ENCODE data around the gene ZMYM4.

Gene ZMYM4

DNA sequence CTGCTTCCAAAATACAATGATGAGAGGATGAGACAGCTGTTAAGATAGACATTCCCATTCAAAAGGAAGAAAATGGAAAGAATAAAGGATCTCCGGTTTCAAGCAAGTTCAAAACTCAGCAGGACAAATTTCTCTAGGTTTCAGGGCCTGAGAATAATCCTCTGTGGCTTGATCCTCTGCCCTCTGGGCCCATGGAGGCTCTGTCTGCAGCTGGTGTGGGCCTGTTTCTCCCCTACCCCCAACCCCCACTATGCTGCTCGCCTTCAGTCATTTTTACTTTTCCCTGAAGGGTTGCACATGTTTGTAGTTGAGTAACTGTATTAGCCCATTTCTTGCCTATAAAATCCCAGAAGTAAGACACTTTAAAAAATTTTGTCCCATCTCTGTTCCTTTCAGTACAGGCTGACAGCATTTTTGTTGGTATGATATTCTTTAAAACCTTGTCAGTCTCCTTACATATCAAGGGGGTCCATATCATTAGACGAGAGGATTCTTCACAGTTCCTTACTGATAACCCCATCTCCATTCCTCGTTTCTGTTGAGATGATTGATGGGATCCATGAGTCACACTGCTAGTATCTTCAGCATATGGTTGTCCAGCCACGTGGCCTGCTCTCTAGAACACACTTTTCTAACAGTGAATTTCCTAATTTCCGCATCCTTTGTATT is 10.5 kb downstream of the ZMYM4 start:
- DNase-seq (ENCODE audit: low spot score): no peak

DNA sequence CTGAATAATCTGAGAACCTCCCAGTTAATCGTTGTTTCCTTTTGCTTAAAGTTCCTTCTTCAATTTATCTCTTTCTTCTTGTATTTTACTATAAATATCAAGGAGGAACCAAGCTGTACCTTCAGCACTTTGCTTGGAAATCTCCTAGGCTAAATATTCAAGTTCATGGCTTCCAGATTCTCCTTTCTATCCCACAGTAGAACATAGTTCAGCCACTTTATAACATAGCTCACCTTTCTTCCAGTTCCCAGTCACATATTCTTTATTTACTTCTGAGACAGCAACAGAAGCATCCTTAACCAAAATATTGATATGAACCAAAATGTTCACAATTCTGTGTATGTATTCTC is 11.0 kb downstream of the ZMYM4 start:
- no peak for DNase-seq (ENCODE audit: low spot score)

DNA sequence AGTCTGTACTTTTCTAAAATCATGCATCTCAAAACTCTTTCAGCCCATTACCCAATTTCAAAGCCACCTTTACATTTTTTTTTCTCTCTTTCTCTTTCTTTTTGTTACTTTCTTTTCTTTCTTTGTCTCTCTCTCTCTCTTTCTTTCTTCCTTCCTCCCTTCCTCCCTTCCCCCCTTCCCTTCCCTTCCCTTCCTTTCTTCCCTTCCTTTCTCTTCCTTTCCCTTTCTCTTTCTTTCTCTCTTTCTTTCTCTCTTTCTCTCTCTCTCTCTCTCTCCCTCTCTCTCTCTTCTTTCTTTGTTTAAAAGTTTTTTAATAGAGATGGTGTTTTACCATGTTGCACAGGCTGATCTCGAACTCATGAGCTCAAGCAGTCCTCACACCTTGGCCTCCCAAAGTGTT is 11.5 kb downstream of the ZMYM4 start:
- no peak for DNase-seq (ENCODE audit: low spot score)

DNA sequence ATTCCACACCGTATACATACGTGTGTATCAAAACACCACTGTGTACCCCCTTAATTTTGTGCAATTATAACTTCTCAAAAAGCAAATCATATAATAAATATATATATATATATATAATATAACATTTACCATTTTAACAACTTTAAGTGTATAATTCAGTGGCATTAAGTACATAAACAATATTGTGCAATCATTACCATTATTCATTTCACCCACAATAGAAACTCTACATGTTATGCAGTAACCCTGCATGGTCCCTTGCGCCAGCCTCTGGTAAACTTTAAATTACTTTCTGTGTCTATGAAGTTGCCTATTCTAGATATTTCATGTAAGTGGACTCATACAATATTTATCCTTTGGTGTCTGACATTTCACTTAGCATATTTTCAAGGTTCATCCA is 13.1 kb downstream of the ZMYM4 start:
- DNase-seq (ENCODE audit: low spot score): no peak

DNA sequence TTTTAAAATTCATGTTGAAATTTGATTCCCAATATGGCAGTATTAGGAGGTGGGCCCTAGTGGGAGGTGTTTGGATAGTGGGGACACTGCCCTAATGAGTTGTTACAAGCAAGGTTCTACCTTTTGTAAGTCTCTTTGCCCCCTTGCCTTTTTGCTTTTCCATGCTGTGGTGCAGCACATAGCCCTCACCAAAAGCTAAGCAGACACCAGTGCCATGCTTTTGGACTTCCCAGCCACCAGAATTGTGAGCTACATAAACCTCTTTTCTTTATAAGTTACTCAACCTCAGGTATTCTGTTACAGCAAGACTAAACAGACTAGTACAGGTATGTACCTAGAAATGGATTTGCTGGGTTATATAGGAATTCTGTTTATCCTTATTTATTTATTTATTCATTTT is 13.7 kb downstream of the ZMYM4 start:
- DNase-seq (ENCODE audit: low spot score): no peak

DNA sequence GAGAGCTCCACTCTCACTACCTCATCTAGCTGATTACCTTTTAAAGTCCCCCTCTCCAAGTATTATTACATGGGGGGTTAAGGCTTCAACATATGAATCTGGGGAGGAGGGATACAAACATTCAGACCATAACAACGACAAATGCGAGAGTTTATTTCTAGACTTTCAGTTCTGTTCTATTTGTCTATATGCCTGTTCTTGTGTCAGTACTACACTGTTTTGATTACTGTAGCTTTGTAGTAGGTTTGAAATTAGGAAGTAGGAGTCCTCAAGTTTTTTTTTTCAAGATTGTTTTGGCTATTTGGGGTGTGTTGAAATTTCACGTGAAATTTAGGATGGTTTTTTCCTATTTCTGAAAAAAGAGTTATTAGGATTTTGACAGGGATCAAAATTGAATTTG is 16.3 kb downstream of the ZMYM4 start:
- no peak for DNase-seq (ENCODE audit: low spot score)

DNA sequence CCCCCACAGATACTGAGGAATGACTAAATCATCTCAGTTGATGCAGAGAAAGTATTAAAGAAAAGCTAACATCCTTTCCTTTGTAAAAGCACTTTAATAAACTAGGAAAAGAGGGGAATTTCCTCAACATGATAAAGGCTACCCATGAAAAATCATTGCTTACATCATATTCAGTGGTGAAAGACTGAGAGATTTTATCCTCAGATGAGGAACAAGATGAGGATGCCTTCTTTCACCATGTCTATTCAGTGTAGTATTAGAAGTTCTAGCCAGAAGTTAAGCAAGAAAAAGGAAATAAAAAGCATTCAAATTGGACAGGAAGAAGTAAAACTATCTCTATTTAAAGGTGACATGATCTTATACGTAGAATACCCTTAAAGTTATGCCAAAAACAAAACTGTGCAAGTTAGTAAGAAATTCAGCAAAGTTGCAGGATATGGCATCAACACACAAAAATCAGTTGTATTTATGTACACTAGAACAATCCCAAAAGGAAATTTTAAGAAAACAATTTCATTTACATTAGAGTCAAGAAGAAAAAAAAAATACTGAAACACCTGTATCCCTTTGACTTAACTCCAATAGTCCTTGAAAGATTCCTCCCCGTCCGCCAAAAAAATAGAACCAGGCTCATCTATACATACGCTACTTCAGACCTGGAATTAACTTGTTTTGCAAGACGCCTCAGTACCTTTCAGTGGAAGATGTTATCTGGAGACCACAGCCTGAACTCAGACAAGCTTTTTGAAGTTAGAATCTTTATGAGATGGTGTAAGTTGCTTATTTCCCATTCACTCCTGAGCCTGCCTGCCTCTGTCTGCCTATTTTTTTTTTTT is 17.5 kb downstream of the ZMYM4 start:
- DNase-seq (ENCODE audit: low spot score): no peak

DNA sequence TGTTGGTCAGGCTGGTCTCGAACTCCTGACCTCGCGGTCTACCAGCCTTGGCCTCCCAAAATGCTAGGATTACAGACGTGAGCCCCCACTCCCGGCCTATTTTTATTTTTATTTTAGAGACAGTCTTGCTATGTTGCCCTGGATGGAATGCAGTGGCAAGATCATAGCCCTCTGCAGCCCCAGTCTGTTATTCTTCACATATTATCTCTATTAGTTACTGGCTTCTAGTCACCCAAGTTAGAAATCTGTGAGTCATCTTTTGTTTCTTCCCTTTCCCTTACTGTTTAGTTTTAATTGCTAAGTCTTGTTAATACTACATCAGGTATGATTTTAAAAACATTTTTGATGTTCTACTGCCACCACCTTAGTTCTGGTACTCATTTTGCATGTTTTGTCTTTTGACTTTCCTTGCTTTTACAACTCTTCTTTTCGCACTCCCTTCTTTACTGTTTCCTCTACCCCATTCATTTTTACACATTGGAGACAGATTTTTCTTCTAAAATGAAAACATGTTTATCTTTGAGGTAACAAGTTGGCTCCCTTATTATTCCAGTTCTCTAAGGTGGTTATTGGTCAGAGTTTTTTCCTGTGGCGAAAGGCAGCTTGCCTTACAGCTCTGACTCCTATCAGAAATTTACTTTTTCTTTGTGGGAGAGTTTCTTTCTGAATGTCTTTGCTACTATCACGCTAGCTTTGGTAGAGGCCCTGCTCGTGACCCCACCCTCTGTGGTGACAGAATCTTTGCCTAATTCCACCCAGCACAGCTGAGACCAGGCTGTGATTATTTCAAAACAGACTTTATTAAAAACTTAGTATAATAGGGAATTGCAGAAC is 19.5 kb downstream of the ZMYM4 start:
- no peak for DNase-seq (ENCODE audit: low spot score)

DNA sequence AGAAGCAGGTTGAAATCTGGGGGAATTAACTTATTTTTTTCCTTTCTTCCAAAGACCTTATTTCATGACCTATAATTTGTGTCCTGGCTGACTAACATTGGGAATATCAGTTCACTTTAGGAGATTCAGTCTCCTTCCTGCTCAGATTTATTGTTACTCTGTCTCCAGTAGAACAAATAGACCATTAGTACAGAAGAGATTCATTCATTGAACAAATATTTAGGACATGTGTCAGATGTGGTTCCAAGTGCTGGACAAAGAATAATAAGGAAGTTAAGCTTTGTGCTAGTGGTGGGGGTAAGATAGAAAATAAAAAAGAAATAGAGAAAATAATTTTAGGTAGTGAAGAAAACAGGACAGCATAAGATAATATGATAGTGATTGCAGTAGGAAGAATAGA is 20.3 kb downstream of the ZMYM4 start:
- no peak for DNase-seq (ENCODE audit: low spot score)

DNA sequence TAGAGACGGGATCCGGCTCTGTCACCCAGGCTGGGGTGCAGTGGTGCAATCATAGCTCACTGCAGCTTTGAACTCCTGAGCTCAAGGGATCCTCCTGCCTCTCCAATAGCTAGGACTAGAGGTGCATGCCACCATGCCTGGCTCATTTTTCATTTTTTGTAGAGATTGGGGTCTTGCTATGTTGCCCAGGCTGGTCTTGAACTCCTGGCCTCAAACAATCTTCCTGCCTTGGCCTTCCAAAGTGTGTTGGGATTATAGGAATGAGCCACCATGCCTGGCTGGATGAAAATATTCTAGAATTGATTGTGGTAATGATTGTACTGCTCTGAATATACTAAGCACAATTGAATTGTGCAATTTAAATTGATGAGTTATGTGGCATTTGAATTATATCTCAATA is 21.9 kb downstream of the ZMYM4 start:
- DNase-seq (ENCODE audit: low spot score): no peak

DNA sequence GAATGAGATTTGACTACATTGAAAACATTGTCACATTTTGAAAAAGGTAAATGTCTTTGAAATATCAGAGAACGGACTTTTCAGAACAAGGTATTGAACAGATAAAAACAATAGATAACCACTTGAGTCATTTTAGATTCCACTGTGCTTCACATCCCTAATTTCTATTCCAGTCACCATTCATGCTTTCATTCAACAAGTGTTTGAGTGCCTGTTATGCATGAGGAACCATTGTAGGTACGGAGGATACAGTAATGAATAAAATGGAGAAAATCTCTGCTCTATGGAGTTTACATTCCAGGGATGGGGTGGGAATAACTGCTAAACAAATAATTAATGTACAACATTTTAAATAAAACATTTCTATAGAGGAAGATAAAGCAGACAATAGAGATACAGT is 26.3 kb downstream of the ZMYM4 start:
- DNase-seq (ENCODE audit: low spot score): no peak

DNA sequence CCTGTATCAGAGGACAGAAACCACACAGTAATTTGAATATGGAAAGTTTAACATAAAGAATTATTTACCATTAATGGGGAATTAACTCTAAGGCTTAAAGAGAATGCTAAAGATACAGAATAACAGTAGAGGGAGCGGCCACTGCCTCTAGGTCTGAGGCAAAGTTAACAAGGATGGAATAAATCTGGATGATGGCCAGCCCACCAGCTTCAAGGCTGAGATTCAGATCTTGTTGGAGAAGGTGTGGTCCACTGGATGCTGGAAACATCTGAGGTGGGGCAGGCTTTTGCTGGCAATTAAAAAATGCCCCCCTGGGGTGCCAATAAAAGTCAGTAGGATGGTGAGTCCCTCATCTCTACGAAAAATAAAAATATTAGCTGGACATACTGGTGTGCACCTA is 29.4 kb downstream of the ZMYM4 start:
- DNase-seq (ENCODE audit: low spot score): no peak

DNA sequence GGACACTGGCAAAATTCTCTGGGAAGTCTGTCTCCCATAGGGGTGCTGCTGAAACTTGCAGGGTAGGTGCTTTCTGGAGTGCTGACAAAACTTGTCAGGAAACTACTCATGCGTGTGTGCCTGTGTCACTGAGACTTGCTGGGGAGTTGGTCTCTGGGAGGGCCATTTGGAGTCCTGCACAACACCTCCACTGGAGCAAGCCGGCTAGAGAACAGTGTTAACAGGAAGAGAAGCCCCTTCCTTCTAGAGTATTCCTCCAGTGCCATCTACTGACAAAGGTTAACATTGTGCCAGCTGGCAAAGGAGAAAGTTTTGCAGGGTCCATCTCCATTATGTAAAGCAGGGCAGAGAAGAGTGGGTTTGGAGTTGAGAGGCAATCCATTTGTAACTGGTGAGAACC is 30.0 kb downstream of the ZMYM4 start:
- no peak for DNase-seq (ENCODE audit: low spot score)

DNA sequence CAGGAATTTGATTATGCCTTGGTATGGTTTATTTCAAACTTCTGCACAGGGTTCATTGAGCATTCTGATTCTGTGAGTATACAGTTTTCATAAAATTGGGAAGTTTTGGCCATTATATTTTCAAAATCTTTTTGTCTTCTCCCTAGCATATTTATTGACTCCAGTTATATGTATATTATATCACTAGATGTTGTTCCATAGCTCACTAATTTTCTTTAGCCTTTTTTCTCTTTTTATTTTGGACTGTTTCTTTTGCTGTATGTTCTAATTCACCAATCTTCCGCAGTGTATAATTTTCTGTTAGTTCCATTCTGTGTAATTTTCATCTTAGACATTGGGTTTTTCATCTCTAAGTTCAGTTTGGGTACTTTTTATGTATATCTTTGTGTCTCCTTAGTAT is 31.9 kb downstream of the ZMYM4 start:
- DNase-seq (ENCODE audit: low spot score): no peak

DNA sequence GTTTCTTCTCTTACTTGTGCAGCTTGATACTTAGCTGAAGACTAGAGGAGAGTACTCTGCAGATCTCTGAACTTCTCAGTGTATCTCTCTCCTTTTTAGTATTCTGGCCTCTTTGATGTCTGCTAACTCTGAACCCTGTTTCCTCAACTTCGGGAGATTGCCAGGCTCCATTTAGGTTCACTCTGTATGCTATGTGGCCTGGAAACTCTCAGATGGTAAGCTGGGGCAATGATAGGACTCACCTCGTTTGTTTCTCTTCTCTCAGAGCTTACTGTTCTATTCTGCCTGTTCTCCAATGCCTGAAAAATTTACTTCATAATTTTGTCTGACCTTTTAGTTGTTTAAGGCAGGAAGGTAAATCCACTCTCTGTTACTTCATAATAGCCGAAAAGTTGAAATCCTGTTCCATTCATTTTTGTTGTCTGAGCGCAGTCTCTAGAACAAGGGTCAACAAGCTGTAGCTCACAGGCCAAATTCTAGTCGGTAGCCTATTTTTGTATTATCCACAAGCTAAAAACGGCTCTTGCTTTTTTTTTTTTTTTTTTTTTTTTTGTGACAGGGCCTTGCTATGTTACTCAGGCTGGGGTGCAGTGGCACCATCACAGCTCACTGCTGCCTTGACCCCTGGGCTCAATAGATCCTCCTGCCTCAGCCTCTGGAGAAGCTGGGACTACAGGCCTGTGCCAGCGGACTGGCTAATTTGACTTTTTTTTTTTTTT is 33.3 kb downstream of the ZMYM4 start:
- DNase-seq (ENCODE audit: low spot score): no peak

DNA sequence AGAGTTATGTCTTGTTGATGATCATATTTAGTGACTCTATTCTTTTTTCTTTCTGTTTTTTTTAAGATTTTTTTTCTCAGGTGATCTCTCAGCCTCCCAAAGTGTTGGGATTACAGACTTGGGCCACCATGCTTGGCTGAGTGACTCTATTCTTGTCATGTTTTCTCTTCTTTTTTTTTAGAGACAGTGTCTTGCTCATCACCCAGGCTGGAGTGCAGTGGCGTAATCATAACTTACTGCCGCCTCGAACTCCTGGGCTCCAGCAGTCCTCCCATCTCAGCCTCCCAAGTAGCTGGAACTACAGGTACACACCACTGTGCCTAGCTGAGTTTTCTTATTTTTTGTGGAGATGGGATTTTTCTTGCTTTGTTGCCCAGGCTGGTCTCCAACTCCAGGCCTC is 36.9 kb downstream of the ZMYM4 start:
- DNase-seq (ENCODE audit: low spot score): no peak

DNA sequence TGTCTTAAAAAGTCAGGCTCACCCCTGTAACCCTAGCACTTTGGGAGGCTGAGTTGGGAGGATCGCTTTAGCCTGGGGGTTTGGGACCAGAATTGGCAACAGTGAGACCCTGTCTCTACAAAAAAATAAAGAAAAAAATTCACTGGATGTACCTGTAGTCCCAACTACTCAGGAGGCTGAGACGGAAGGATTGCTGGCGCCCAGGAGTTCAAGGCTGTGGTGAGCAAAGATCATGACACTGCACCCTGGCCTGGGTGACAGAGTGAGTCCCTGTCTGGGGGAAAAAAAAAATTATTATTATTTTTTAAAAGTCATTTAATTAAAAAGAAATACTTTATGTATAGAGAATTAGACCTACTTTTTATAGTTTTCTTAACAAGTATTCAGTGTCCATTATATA is 47.1 kb downstream of the ZMYM4 start:
- DNase-seq (ENCODE audit: low spot score): no peak

DNA sequence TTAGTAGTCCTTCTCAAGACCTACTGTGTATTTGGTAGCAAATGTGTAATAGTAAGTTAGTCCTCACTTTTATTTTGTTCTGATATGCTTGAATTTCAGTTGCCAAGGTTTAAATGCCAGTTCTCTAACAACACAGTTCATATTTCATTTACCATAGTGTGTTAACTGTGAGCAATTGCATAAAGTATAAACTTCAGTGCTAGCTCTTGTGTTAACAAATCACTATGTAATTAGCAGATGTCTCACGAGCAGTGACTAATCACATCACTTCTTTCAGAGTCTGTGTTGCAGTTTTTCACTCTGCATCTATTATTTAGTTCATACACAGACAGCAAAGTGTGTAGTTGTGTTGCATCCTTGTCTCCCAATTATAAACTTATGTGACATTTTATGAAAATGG is 47.8 kb downstream of the ZMYM4 start:
- no peak for DNase-seq (ENCODE audit: low spot score)

DNA sequence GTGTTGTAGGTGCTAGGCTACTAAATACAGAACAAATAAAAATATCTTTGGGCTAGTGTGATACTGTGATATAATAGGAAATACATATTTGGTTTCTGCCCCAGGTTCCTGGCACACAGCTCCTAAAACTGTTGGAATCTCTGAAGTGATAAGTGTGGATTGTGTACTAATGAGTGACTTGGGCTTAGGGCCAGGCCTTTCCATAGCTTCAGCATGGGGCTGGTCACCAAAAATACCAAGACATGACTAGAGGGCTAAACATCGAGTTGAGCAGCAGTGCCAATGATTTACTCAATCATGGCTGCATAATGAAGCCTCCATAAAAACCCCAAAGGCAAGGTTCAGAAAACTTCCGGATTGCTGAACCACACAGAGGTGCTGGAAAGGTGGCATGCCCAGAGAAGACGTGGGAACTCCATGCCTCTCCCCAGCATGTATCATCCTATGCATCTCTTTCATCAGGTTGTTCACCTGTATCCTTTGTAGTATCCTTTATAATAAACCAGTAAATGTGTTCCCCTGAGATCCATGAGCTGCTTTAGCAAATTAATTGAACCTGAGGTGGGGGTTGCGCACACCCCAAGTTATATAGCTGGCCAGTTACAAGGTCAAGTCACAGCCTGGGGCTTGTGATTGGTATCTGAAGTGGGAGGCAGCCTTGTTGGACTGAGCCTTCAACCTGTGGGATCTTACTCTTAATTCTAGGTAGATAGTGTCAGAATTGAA is 51.6 kb downstream of the ZMYM4 start:
- DNase-seq (ENCODE audit: low spot score): no peak

DNA sequence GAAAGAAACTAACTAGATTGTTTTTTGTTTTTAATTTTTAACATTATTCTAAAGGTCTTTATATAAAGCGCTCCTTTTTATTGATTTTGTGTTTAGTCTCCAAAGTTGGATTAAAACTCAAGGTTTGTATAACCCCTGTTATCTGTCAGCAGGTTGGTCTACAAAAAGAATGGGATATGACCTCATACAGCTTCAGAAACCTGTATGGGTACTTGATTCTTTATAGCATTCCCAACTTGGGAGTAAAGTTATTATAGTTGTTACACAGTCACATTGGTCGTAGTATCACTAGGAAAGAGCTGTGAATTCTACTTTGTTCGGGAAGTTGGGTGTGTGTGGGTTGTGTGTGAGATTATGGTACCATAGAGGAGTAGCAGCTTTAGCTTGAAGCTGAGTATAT is 52.4 kb downstream of the ZMYM4 start:
- no peak for DNase-seq (ENCODE audit: low spot score)

DNA sequence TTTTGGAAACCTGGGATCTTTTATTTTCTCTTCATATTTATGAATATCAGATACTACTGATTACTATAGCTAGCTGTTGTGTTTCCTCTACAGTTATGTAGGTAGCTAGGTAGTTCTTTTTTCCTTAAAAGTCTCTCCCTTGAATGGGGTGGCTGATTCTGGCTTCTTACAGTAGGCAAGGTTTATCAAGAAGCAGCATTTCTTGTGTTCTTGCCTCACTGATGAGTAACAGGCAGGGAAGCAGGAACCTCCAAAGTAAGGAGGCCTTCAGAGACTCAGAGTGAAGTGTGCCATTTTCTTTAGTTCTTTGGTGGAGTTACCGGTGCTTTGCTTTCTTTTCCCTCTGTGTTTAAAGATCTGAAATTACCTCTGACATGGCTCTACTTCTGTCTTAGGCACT is 56.0 kb downstream of the ZMYM4 start:
- no peak for DNase-seq (ENCODE audit: low spot score)
